NT2/D1 (cell line): ENCODE measurements around the gene DOK6.

Source experiments
- SUZ12 ChIP-seq: IDR thresholded peaks from 2 replicates; pipeline ENCODE4 v1.6.1; 2011; ENCODE audit not compliant: insufficient read length, insufficient read depth; ENCODE audit errors: extremely low read depth
- YY1 ChIP-seq: IDR thresholded peaks from 2 replicates; pipeline ENCODE4 v1.6.1; 2011; ENCODE audit not compliant: insufficient read length, insufficient read depth

GRCh38 chr18:69622184-69622583 is 221.5 kb downstream of the DOK6 start:
- TF ChIP-seq YY1: no peak
- TF ChIP-seq SUZ12: no peak
